CD14-positive monocyte (primary cell): ENCODE measurements around the gene RPL38. TPM values are rescaled to one million over a fixed set of nuclear protein-coding genes. Genes with fewer than 3 reads are reported as not detected.

Experiments
- DNase-seq, 3 donors: peaks; one replicate each; pipeline ENCODE4 v3.0.0-alpha.2; 2011 to 2022
- H2AFZ ChIP-seq: 2 replicates; pipeline ENCODE4 v1.6.0; 2012; ENCODE audit warnings: mild to moderate bottlenecking, low read depth, low read length, inconsistent platforms; ENCODE audit not compliant: insufficient read depth, poor library complexity, severe bottlenecking
- H3K27ac ChIP-seq, 2 donors: 1 replicate in 1 of 2; 2 replicates in 1 of 2; pipeline ENCODE4 v1.5.1; 2012 to 2013; ENCODE audit warnings: low read length in 2 of 2, control low read depth in 1 of 2, inconsistent platforms in 1 of 2, low read depth in 1 of 2, mild to moderate bottlenecking in 1 of 2
- H3K27me3 ChIP-seq, 2 donors: one replicate each; pipeline versions ENCODE4 v1.6.0 to v1.6.1; 2011 to 2013; ENCODE audit warnings: low read length in 2 of 2; ENCODE audit not compliant: control insufficient read depth in 2 of 2, insufficient read depth in 2 of 2
- H3K36me3 ChIP-seq, 2 donors: replicated peaks in 1 of 2; 1 replicate in 1 of 2; 2 replicates in 1 of 2; pipeline versions ENCODE4 v1.5.1 to v1.6.1; 2012 to 2013; ENCODE audit warnings: low read length in 2 of 2, control low read depth in 1 of 2, inconsistent platforms in 1 of 2, mild to moderate bottlenecking in 1 of 2; ENCODE audit not compliant: insufficient read depth in 2 of 2, control insufficient read depth in 1 of 2
- H3K4me1 ChIP-seq, 2 donors: 1 replicate in 1 of 2; 2 replicates in 1 of 2; pipeline versions ENCODE4 v1.5.1 to v1.6.1; 2012 to 2013; ENCODE audit warnings: low read length in 2 of 2, control low read depth in 1 of 2, inconsistent platforms in 1 of 2, mild to moderate bottlenecking in 1 of 2, moderate library complexity in 1 of 2; ENCODE audit not compliant: insufficient read depth in 2 of 2, control insufficient read depth in 1 of 2
- H3K4me2 ChIP-seq: replicated peaks from 2 replicates; pipeline ENCODE3; 2012; ENCODE audit warnings: low read length, moderate library complexity, mild to moderate bottlenecking; ENCODE audit not compliant: poor library complexity, severe bottlenecking; ENCODE audit errors: extremely low read depth
- H3K4me3 ChIP-seq, 3 experiments: fragments of 200-600 bp in 1 of 3; sonication (generic) in 1 of 3; replicated peaks in 1 of 3; 1 replicate in 2 of 3; 2 replicates in 1 of 3; pipeline ENCODE4 v1.5.1; 2011 to 2013; ENCODE audit warnings: low read length in 3 of 3, mild to moderate bottlenecking in 3 of 3, control low read depth in 2 of 3, low read depth in 2 of 3, inconsistent platforms in 1 of 3, moderate library complexity in 1 of 3
- H3K79me2 ChIP-seq: 2 replicates; pipeline ENCODE4 v1.6.0; 2012; ENCODE audit warnings: mild to moderate bottlenecking, control low read depth, inconsistent platforms, low read length, moderate library complexity; ENCODE audit not compliant: insufficient read depth
- H3K9ac ChIP-seq: 2 replicates; pipeline ENCODE4 v1.6.0; 2017; ENCODE audit warnings: low read length, mild to moderate bottlenecking; ENCODE audit not compliant: insufficient read depth, poor library complexity, severe bottlenecking
- H3K9me3 ChIP-seq, 2 donors: replicated peaks in 1 of 2; 1 replicate in 1 of 2; 2 replicates in 1 of 2; pipeline versions ENCODE4 v1.5.1 to v1.6.1; 2012 to 2013; ENCODE audit warnings: low read length in 2 of 2, control low read depth in 1 of 2; ENCODE audit not compliant: control insufficient read depth in 1 of 2, insufficient read depth in 1 of 2
- H4K20me1 ChIP-seq: 2 replicates; pipeline ENCODE4 v1.6.0; 2012; ENCODE audit warnings: mild to moderate bottlenecking, low read length, control low read depth, moderate library complexity; ENCODE audit not compliant: insufficient read depth
- H3K27ac Mint-ChIP-seq, 7 donors: one replicate each; pipeline ENCODE4 v1.8.0; 2020; ENCODE audit warnings: mild to moderate bottlenecking in 7 of 7, mixed read lengths in 7 of 7, moderate library complexity in 6 of 7, inconsistent platforms in 2 of 7
- H3K27me3 Mint-ChIP-seq, 3 donors: one replicate each; pipeline ENCODE4 v1.8.0; 2021 to 2022; ENCODE audit warnings: low read depth in 3 of 3, mild to moderate bottlenecking in 3 of 3, mixed read lengths in 3 of 3, moderate library complexity in 3 of 3, inconsistent platforms in 1 of 3
- H3K36me3 Mint-ChIP-seq, 2 donors: one replicate each; pipeline ENCODE4 v1.8.0; 2020; ENCODE audit warnings: mixed read lengths in 2 of 2, inconsistent platforms in 1 of 2, mild to moderate bottlenecking in 1 of 2
- H3K4me1 Mint-ChIP-seq: one replicate; pipeline ENCODE4 v1.8.0; 2020; ENCODE audit warnings: mild to moderate bottlenecking, mixed read lengths
- H3K4me3 Mint-ChIP-seq, 2 donors: one replicate each; pipeline ENCODE4 v1.8.0; 2020; ENCODE audit warnings: mild to moderate bottlenecking in 2 of 2, mixed read lengths in 2 of 2, moderate library complexity in 1 of 2
- H3K9me3 Mint-ChIP-seq, 7 donors: one replicate each; pipeline ENCODE4 v1.8.0; 2020 to 2022; ENCODE audit warnings: mixed read lengths in 7 of 7, mild to moderate bottlenecking in 6 of 7, moderate library complexity in 6 of 7, inconsistent platforms in 2 of 7
- CTCF ChIP-seq: fragments of 200-600 bp; IDR thresholded peaks from one replicate; pipeline ENCODE4 v1.8.0; 2022; ENCODE audit warnings: antibody characterized with exemption, mild to moderate bottlenecking
- WGBS: methylation state at CpG from one replicate; pipeline ENCODE4 v1.1.5; 2013; ENCODE audit warnings: missing lambda C conversion rate; ENCODE audit not compliant: insufficient coverage; 5-methylcytosine and 5-hydroxymethylcytosine counted together
- intact Hi-C, 2 donors: fragments of 100-400 bp; cut with micrococcal nuclease; formaldehyde crosslinking; loops; one replicate each; pipeline versions ENCODE4 v1.15.0 to v1.15.1; 2023
- polyA plus RNA-seq, 3 donors: library from polyadenylated mRNA; depleted of rRNA in 1 of 3; unstranded in 2 of 3; stranded (reverse) in 1 of 3; fragments of 300-500 nt in 2 of 3; fragments of >200 nt in 1 of 3; fragmentation: Illumina TruSeq in 2 of 3; gene quantifications; 1 replicate in 2 of 3; 2 replicates in 1 of 3; pipeline ENCODE4 v1.2.3, GENCODE V29; 2012 to 2021

The RPL38 gene
- polyA plus RNA-seq, 3 donors = 379 to 1,070 (median 919) TPM

- no peak for DNase-seq
- no peak overlapping the region for H3K9ac ChIP-seq
- H3K79me2 ChIP-seq = no peaks in the 10 kb centered on the region
- intact Hi-C loops = no loop called here
- H3K4me1 Mint-ChIP-seq = peaks cover 40% of the 10 kb centered on the region
- peaks cover 0 to 2% (median 0%) of the 10 kb centered on the region in 3 donors for H3K27me3 Mint-ChIP-seq
- peaks cover 34 to 44% of the 10 kb centered on the region in 2 donors for H3K4me1 ChIP-seq
- no peaks in the 10 kb centered on the region for H3K9me3 Mint-ChIP-seq
- no peak overlapping the region for H2AFZ ChIP-seq
- peaks cover 37 to 48% of the 10 kb centered on the region in 2 donors for H3K36me3 ChIP-seq
- no peaks in the 10 kb centered on the region for H3K27me3 ChIP-seq
- H3K9me3 ChIP-seq = no peaks in the 10 kb centered on the region
- peak overlapping the region in 6 of 7 donors; percentile 55 to 88 (median 74) for H3K27ac Mint-ChIP-seq
- H4K20me1 ChIP-seq = no peaks in the 10 kb centered on the region
- WGBS = no CpG with 5 or more reads among the region's 2 CpGs
- peak overlapping the region; percentile 26 to 31 for H3K27ac ChIP-seq
- H3K4me3 ChIP-seq = no peak overlapping the region
- peaks cover 53 to 72% of the 10 kb centered on the region in 2 donors for H3K36me3 Mint-ChIP-seq
- H3K4me3 Mint-ChIP-seq = no peak overlapping the region
- H3K4me2 ChIP-seq = no peak overlapping the region
- TF ChIP-seq CTCF = no peak
Measured at GRCh38 chr17:74241847-74242246, 38.4 kb downstream of the RPL38 start.

DNA sequence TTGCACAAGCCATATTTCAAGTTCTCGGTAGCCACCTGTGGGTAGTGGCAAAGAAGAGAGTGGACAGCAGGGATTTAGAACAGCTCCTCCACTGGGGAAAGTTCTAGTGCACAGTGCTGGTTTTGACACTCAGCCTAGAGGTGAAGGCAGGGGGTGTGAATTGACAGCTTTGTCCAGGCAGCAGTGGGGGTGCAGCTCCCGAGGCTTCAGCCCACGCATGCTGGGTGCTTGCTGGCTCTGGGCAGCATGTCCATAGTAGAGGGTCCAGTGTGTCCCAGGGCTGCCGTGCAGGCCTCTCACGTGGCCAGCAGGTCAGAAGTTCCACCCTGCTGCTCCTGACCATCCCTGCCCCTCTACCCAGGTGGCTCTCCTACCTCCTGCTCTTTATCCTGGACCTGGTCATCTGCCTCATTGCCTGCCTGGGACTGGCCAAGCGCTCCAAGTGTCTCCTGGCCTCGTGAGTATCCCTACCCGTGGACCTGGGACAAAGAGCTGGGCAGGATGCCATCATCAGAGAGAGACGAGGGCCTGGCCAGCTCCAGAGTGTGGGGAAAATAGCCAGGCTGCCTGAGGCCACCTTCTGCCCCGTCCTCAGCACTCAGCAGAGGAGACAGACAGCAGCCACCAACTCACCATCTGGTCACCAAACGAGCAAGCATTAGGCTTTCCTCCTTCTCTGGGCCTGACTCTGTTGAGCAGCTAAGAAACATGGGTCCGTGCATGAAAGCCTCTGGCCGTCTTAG is 39.7 kb downstream of the RPL38 start:
- Mint-ChIP-seq H3K9me3 (no peaks in the 10 kb centered on the region), H3K4me1 (peaks cover 40% of the 10 kb centered on the region), H3K27ac (peak overlapping the region in 1 of 7 donors; percentile 45), H3K27me3 (no peaks in the 10 kb centered on the region), H3K36me3 (peaks cover 48 to 72% of the 10 kb centered on the region in 2 donors), H3K4me3 (no peak overlapping the region)
- Histone ChIP-seq H3K4me2 (no peak overlapping the region), H3K79me2 (no peaks in the 10 kb centered on the region), H3K9me3 (no peaks in the 10 kb centered on the region), H2AFZ (no peak overlapping the region), H3K4me3 (no peak overlapping the region), H3K27ac (no peak overlapping the region), H3K27me3 (no peaks in the 10 kb centered on the region), H3K4me1 (peaks cover 33 to 41% of the 10 kb centered on the region in 2 donors), H4K20me1 (no peaks in the 10 kb centered on the region), H3K36me3 (peaks cover 34 to 49% of the 10 kb centered on the region in 2 donors), H3K9ac (no peak overlapping the region)
- intact Hi-C loops = no loop called here
- no peak for TF ChIP-seq CTCF
- WGBS = 96% methylated on average over 13 of the region's 13 CpGs
- no peak for DNase-seq
